Muscle of back (tissue), 13 donors: ENCODE measurements around the gene S100B. TPM values are rescaled to one million over a fixed set of nuclear protein-coding genes. Genes with fewer than 3 reads are reported as not detected.

Experiments
- DNase-seq, 3 donors: peaks; one replicate each; pipeline versions ENCODE4 v3.0.0 to v3.0.0-alpha.2; 2013
- long read RNA-seq, 9 donors: transcript quantifications; one replicate each; lab custom pipeline, GENCODE V29; 2026
- polyA plus RNA-seq, 10 donors: library from polyadenylated mRNA; unstranded; fragments of 120-200 nt; gene quantifications; one replicate each; pipeline ENCODE4 v1.2.1, GENCODE V29; 2013; ENCODE audit not compliant: insufficient read length in 10 of 10

S100B gene
- 10 to 100 TPM; 10.4 to 27.0 (median 15.4) TPM for polyA plus RNA-seq
- long read RNA-seq, donor 1, transcript S100B-201 (3 exons, 877 nt): major isoform, 9 of 9 reads
- long read RNA-seq, donor 1, partial matches to known transcripts: 0 of 9 reads
- long read RNA-seq, donor 1, other reads (novel, unspliced or antisense): 0 of 9 reads
- long read RNA-seq, donor 2, transcript S100B-201 (3 exons, 877 nt): major isoform, 11 of 13 reads
- long read RNA-seq, donor 2, partial matches to known transcripts: 0 of 13 reads
- long read RNA-seq, donor 2, other reads (novel, unspliced or antisense): 0 of 13 reads
- long read RNA-seq, donor 3: 0 reads
- long read RNA-seq, donor 4, transcript S100B-201 (3 exons, 877 nt): major isoform, 7 of 7 reads
- long read RNA-seq, donor 4, partial matches to known transcripts: 0 of 7 reads
- long read RNA-seq, donor 4, other reads (novel, unspliced or antisense): 0 of 7 reads
- long read RNA-seq, donor 5, transcript S100B-201 (3 exons, 877 nt): major isoform, 20 of 22 reads
- long read RNA-seq, donor 5, partial matches to known transcripts: 0 of 22 reads
- long read RNA-seq, donor 5, other reads (novel, unspliced or antisense): 0 of 22 reads
- long read RNA-seq, donor 6, transcript S100B-201 (3 exons, 877 nt): major isoform, 24 of 26 reads
- long read RNA-seq, donor 6, partial matches to known transcripts: 0 of 26 reads
- long read RNA-seq, donor 6, other reads (novel, unspliced or antisense): 0 of 26 reads
- long read RNA-seq, donor 7, transcript S100B-201 (3 exons, 877 nt): major isoform, 7 of 8 reads
- long read RNA-seq, donor 7, partial matches to known transcripts: 0 of 8 reads
- long read RNA-seq, donor 7, other reads (novel, unspliced or antisense): 0 of 8 reads
- long read RNA-seq, donor 8, transcript S100B-201 (3 exons, 877 nt): major isoform, 13 of 13 reads
- long read RNA-seq, donor 8, partial matches to known transcripts: 0 of 13 reads
- long read RNA-seq, donor 8, other reads (novel, unspliced or antisense): 0 of 13 reads
- long read RNA-seq, donor 9, transcript S100B-201 (3 exons, 877 nt): major isoform, 9 of 9 reads
- long read RNA-seq, donor 9, partial matches to known transcripts: 0 of 9 reads
- long read RNA-seq, donor 9, other reads (novel, unspliced or antisense): 0 of 9 reads

DNA sequence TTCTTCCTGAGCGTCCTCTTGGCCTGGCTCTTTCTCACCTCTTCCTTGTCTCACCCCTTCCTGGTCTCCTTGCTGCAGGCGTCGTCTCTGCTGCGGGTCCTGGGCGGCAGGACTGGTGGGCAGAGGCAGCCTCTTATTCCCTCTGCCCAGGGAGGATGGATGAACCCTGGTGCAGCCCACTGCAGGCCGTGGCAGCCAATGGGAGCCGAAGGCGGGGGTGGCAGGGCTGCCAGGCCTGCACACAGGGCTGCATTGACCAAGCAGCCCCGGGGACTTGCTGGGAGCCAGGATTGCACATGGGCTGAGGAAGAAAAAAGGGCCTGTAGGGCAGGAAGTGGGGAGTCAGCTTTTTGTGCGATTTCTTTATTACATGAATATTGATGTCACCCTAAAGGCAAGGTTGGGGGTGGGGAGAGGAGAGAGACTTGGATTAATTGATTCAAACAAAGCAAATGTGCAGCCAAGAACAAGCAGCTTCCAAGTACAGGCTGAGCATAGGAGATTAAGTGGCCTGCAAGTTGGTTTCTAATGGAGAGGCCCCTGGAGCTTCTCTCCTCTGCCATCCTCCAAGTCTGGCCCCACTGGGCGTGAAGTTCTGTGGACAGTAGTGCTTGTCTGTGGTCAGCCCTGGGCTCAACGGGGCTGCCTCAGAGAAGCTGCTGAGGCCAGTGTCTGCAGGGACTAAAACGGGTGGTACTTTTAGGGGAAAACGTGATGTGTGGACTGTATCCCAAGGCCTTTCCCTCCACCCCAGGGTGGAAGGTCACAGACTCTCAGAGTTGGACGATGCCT lies at the start of gene S100B:
S100B (minus strand) TSS at position 108 of the 792 bp plus-strand sequence. CDS start 2,667 bp downstream, outside the sequence.
- peak in 1 of 3 donors; percentile 48 for DNase-seq

DNA sequence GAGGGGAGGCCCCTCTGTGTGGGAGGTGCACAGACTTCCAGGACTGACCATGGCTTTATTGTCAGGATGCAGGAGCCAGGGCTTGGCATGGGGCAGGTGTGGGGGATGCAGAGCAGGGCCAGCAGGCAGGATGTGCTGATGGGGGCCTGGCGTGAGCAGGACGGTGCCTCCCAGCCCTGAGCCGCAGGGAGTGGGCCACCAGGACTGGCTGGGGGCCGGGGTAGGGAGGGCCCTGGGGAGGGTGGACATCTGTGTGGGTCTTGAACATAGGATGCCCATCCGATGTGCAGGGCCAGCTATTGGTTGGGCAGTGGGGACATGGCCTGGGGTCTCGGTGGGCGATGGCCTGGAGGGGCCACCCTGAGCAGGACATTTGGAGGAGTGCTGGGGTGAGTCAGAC lies 46.2 kb upstream of the S100B start:
- DNase-seq: no peak

GRCh38 chr21:46650476-46651098 lies 45.7 kb upstream of the S100B start:
- DNase-seq: no peak

- DNase-seq: no peak
Measured at GRCh38 chr21:46649356-46649755, 44.5 kb upstream of the S100B start.

GRCh38 chr21:46648539-46648938 lies 43.7 kb upstream of the S100B start:
- DNase-seq: no peak

- no peak for DNase-seq
Measured at GRCh38 chr21:46646541-46647154, 41.8 kb upstream of the S100B start.

- DNase-seq: no peak
Measured at GRCh38 chr21:46645840-46646239, 41.0 kb upstream of the S100B start.

GRCh38 chr21:46643379-46644177 lies 38.7 kb upstream of the S100B start:
- no peak for DNase-seq

DNA sequence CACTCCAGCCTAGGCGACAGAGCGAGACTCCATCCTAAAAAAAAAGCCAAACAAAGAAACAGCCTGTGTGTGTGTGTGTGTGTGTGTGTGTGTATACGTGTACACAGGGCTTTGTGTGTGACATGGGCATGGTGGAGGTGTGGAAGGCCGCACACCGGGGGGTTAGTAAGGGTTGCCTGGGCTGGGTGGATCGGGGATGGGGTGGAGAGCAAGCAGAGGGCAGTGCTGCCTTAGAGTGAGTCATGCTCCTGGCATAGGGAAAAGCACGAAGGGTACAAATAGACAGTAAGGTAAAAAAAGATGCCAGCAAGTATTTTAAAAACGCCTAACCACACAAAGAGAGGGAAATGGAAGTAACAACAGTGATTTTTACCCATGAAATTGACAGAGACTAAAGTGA lies 36.8 kb upstream of the S100B start:
- no peak for DNase-seq

GRCh38 chr21:46639489-46640386 lies 34.9 kb upstream of the S100B start:
- DNase-seq: peak in 1 of 3 donors; percentile 41

GRCh38 chr21:46637952-46638746 lies 33.3 kb upstream of the S100B start:
- no peak for DNase-seq

GRCh38 chr21:46636550-46637285 lies 31.8 kb upstream of the S100B start:
- no peak for DNase-seq

DNA sequence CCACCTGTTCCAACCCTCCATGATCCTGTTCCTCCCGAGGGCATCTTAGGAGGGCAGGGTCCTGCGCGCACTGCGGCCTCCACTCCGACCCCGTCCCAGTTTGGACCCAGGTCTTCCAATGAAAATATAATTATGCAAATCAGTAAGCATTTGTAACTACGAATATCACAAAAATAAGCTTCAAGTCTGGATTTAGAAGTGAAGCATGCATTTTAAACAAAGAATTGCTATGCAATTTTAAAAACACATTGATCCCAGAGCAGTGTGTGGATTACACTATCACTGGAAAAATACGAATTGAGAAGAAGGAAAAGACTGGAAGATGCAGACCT lies 31.3 kb upstream of the S100B start:
- DNase-seq: no peak

DNA sequence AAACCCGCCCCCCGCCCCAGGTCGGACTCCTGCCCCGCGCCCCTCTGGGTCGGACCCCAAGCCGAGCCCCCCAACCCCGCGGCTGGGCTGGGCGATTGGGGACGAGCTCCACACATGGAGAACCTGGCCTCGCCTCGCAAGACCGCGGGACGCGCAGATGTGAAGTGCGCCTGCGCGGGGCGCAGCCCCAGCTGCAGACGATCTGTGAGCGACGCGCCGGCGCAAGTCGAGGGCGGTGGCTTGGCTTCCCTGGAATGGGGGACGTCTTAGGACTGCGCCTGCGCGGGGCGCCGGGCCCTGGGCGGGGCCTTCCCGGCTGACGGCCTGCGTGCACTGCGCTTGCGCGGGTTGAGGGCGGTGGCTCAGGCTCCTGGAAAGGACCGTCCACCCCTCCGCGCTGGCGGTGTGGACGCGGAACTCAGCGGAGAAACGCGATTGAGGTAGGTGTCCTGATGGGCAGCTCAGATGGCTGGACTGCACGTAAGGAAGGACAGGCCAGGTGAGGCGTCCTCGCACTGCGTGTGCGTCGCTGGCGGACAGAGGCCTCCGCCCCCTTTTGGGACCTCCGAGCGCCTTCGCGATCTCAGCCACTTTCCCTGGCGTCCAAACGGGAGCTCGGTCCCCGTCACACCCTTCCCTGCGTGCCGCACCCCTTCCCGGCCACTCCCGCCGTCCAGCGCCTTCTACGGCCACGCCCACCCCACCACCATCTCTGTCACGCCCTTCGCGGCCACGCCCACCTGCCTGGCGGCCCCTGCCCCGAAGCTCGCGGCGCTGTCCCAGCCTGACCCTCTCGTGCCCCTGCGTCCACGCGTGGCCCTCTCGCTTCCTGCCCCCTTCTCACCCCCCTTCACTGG lies 30.7 kb upstream of the S100B start, which contains the start of gene PRMT2:
PRMT2 (plus strand) TSS at position 351 of the 857 bp plus-strand sequence. CDS start 1,278 bp downstream, outside the sequence.
- DNase-seq: peak; percentile 97 to 99 (median 99)

DNA sequence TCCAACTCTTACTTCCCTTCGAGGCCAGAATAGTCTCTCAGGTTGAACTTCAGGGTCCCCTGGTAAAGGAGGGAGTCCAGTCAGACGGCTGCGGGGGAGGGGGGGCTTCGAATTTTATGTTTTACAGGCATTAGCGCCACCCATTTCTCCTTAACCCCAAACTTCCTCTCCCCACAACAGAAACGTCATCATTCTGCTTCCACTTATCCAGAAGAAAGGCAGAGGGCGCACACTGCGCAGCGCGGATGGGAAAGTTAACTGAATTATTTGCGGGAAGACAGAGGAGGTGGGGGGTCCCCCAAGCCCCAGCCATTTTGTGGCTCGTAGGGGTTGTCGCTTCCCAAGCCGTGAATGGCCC lies 30.1 kb upstream of the S100B start:
- DNase-seq: peak; percentile 91 to 96 (median 93)

DNA sequence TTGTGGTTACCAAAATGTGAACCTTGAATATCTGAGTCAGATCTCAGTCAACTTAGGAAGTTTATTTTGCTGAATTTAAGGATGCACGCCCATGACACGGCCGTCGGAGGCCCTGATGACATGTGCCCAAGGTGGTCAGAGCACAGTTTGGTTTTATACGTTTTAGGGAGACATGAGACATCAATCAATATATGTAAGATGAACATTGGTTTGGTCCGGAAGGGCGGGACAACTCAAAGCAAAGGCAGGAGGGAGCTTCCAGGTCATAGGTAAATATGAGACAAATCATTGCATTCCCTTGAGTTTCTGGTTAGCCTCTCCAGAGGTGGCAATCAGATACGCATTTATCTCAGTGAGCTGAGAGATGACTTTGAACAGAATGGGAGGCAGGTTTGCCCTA lies 29.5 kb upstream of the S100B start:
- DNase-seq: no peak
